IMR-90 (cell line): Measurements from ENCODE around the gene BTBD6. TPM values are rescaled to one million over a fixed set of nuclear protein-coding genes. Genes with fewer than 3 reads are reported as not detected.

Experiments
- ATAC-seq: fragments of 200-7000 bp; cut with Tn5 transposase; 2 replicates; pipeline ENCODE4 v1.9.1; 2020; ENCODE audit warnings: low read depth, mild to moderate bottlenecking, moderate library complexity
- BruUV-seq: library from RNA; stranded (reverse); fragments of 400-500 nt; replicated peaks from 2 replicates; lab custom pipeline; 2021; lab: Mats Ljungman, UMichigan
- CTCF ChIA-PET: fragments of 300-600 bp; formaldehyde crosslinking; extraction: SDS; loops from one replicate; lab custom pipeline; 2021; ENCODE audit warnings: antibody characterized with exemption; lab: Yijun Ruan, JAX
- POLR2A ChIA-PET: fragments of 300-600 bp; sonication (Branson Sonifier 250); formaldehyde crosslinking; loops from one replicate; lab custom pipeline; 2022; ENCODE audit warnings: antibody characterized with exemption; ENCODE audit not compliant: unreplicated experiment; lab: Charles Lee
- DNase-seq: peaks from one replicate; pipeline ENCODE4 v3.0.0; 2013
- H2AFZ ChIP-seq: replicated peaks from 2 replicates; pipeline ENCODE3; 2013; ENCODE audit warnings: low read length, mild to moderate bottlenecking; ENCODE audit not compliant: poor library complexity
- H2AK5ac ChIP-seq: 2 replicates; pipeline ENCODE4 v1.6.1; 2013; ENCODE audit warnings: low read depth, low read length, inconsistent platforms
- H2AK9ac ChIP-seq: replicated peaks from 2 replicates; pipeline ENCODE3; 2013; ENCODE audit warnings: mild to moderate bottlenecking, low read depth, low read length, moderate library complexity; ENCODE audit not compliant: poor library complexity
- H2BK120ac ChIP-seq: 2 replicates; pipeline ENCODE4 v1.6.1; 2013; ENCODE audit warnings: low read depth, low read length, inconsistent platforms
- H2BK15ac ChIP-seq: 3 replicates; pipeline ENCODE4 v1.6.1; 2013; ENCODE audit warnings: low read depth, low read length, inconsistent platforms
- H2BK20ac ChIP-seq: 2 replicates; pipeline ENCODE4 v1.6.1; 2013; ENCODE audit warnings: low read depth, mild to moderate bottlenecking, inconsistent platforms, low read length, moderate library complexity
- H2BK5ac ChIP-seq: 2 replicates; pipeline ENCODE4 v1.6.1; 2013; ENCODE audit warnings: mild to moderate bottlenecking, low read depth, low read length, inconsistent platforms; ENCODE audit not compliant: poor library complexity, severe bottlenecking
- H3K14ac ChIP-seq: replicated peaks from 2 replicates; pipeline ENCODE4 v1.6.1; 2013; ENCODE audit warnings: low read depth, low read length, inconsistent platforms
- H3K18ac ChIP-seq: 2 replicates; pipeline ENCODE4 v1.6.1; 2013; ENCODE audit warnings: low read depth, low read length, control low read depth
- H3K23ac ChIP-seq: 2 replicates; pipeline ENCODE4 v1.6.1; 2013; ENCODE audit warnings: low read depth, low read length, inconsistent platforms
- H3K27ac ChIP-seq: 2 replicates; pipeline ENCODE4 v1.5.1; 2013; ENCODE audit warnings: mild to moderate bottlenecking, control low read depth, low read length; ENCODE audit not compliant: insufficient read depth
- H3K27me3 ChIP-seq: 2 replicates; pipeline ENCODE4 v1.6.1; 2013; ENCODE audit warnings: low read length; ENCODE audit not compliant: control insufficient read depth, insufficient read depth
- H3K36me3 ChIP-seq: 2 replicates; pipeline ENCODE4 v1.6.1; 2013; ENCODE audit warnings: low read length, mixed read lengths; ENCODE audit not compliant: control insufficient read depth, insufficient read depth
- H3K4ac ChIP-seq: 2 replicates; pipeline ENCODE4 v1.6.1; 2013; ENCODE audit warnings: low read depth, low read length, inconsistent platforms
- H3K4me1 ChIP-seq: 2 replicates; pipeline ENCODE4 v1.6.1; 2013; ENCODE audit warnings: low read length, mixed read lengths; ENCODE audit not compliant: control insufficient read depth, insufficient read depth
- H3K4me2 ChIP-seq: 2 replicates; pipeline ENCODE4 v1.6.1; 2013; ENCODE audit warnings: low read depth, mild to moderate bottlenecking, control low read depth, low read length, moderate library complexity
- H3K4me3 ChIP-seq: 2 replicates; pipeline ENCODE4 v1.5.1; 2013; ENCODE audit warnings: low read depth, mild to moderate bottlenecking, control low read depth, low read length, moderate library complexity; ENCODE audit not compliant: insufficient read depth
- H3K56ac ChIP-seq: 2 replicates; pipeline ENCODE4 v1.6.1; 2013; ENCODE audit warnings: low read length, inconsistent platforms; ENCODE audit not compliant: insufficient read depth; ENCODE audit errors: extremely low read depth
- H3K79me1 ChIP-seq, 2 experiments: 2 replicates each; pipeline ENCODE4 v1.6.1; 2013; ENCODE audit warnings: low read length in 2 of 2, inconsistent platforms in 1 of 2, low read depth in 1 of 2
- H3K9ac ChIP-seq: 2 replicates; pipeline ENCODE4 v1.6.1; 2013; ENCODE audit warnings: low read depth, low read length, control low read depth
- H3K9me1 ChIP-seq: 2 replicates; pipeline ENCODE4 v1.6.1; 2013; ENCODE audit warnings: low read length, inconsistent platforms; ENCODE audit not compliant: insufficient read depth
- H3K9me3 ChIP-seq: 2 replicates; pipeline ENCODE4 v1.6.1; 2013; ENCODE audit warnings: low read length; ENCODE audit not compliant: control insufficient read depth, insufficient read depth
- H4K20me1 ChIP-seq: 2 replicates; pipeline ENCODE4 v1.6.1; 2013; ENCODE audit warnings: low read length, inconsistent platforms; ENCODE audit not compliant: insufficient read depth
- H4K5ac ChIP-seq: 2 replicates; pipeline ENCODE4 v1.6.1; 2013; ENCODE audit warnings: mild to moderate bottlenecking, low read depth, low read length, control low read depth
- H4K8ac ChIP-seq, 2 experiments: 2 replicates each; pipeline ENCODE4 v1.6.1; 2013; ENCODE audit warnings: low read depth in 2 of 2, low read length in 2 of 2, control low read depth in 1 of 2, inconsistent platforms in 1 of 2
- H4K91ac ChIP-seq: 2 replicates; pipeline ENCODE4 v1.6.1; 2013; ENCODE audit warnings: low read depth, low read length, inconsistent platforms; ENCODE audit not compliant: insufficient read depth
- BHLHE40 ChIP-seq: fragments of 150-350 bp; IDR thresholded peaks from 2 replicates; pipeline ENCODE4 v1.6.1; 2016; ENCODE audit warnings: mild to moderate bottlenecking, low read depth, low read length
- CEBPB ChIP-seq: IDR thresholded peaks from 2 replicates; pipeline ENCODE4 v1.6.1; 2012; ENCODE audit warnings: low read depth, low read length, improper control_type of control experiment
- CHD1 ChIP-seq: IDR thresholded peaks from 2 replicates; pipeline ENCODE4 v1.6.1; 2012; ENCODE audit warnings: low read depth, low read length, improper control_type of control experiment
- CTCF ChIP-seq: conservative IDR thresholded peaks from 2 replicates; pipeline ENCODE4 v1.5.1; 2012; ENCODE audit warnings: mild to moderate bottlenecking, low read depth, low read length, improper control_type of control experiment
- ELK1 ChIP-seq: fragments of 150-350 bp; IDR thresholded peaks from 2 replicates; pipeline ENCODE4 v1.6.1; 2016; ENCODE audit warnings: low read depth, mild to moderate bottlenecking, low read length, moderate library complexity, borderline replicate concordance
- FOS ChIP-seq: fragments of 150-350 bp; IDR thresholded peaks from 2 replicates; pipeline ENCODE4 v1.6.1; 2016; ENCODE audit warnings: low read depth, low read length
- MAFK ChIP-seq: IDR thresholded peaks from 2 replicates; pipeline ENCODE4 v1.6.1; 2012; ENCODE audit warnings: low read depth, low read length, improper control_type of control experiment
- MAZ ChIP-seq: IDR thresholded peaks from 2 replicates; pipeline ENCODE4 v1.6.1; 2012; ENCODE audit warnings: low read depth, mild to moderate bottlenecking, low read length, improper control_type of control experiment, moderate library complexity, borderline replicate concordance
- MXI1 ChIP-seq: IDR thresholded peaks from 2 replicates; pipeline ENCODE4 v1.6.1; 2012; ENCODE audit warnings: low read depth, mild to moderate bottlenecking, low read length, moderate library complexity, borderline replicate concordance
- NFE2L2 ChIP-seq: fragments of 150-350 bp; IDR thresholded peaks from 2 replicates; pipeline ENCODE4 v1.6.1; 2016; ENCODE audit warnings: low read depth, mild to moderate bottlenecking, low read length
- RAD21 ChIP-seq: IDR thresholded peaks from 2 replicates; pipeline ENCODE4 v1.6.1; 2012; ENCODE audit warnings: low read length, improper control_type of control experiment
- RCOR1 ChIP-seq: IDR thresholded peaks from 2 replicates; pipeline ENCODE4 v1.6.1; 2012; ENCODE audit warnings: mild to moderate bottlenecking, low read length, improper control_type of control experiment; ENCODE audit not compliant: insufficient replicate concordance
- RFX5 ChIP-seq: IDR thresholded peaks from 2 replicates; pipeline ENCODE4 v1.8.0; 2012; ENCODE audit warnings: low read depth, mild to moderate bottlenecking, low read length, moderate library complexity
- SMC3 ChIP-seq: fragments of 150-350 bp; IDR thresholded peaks from 2 replicates; pipeline ENCODE4 v1.6.1; 2016; ENCODE audit warnings: low read depth, mild to moderate bottlenecking, antibody characterized with exemption, low read length, moderate library complexity
- USF2 ChIP-seq: fragments of 150-350 bp; IDR thresholded peaks from 2 replicates; pipeline ENCODE4 v1.6.1; 2017; ENCODE audit warnings: mild to moderate bottlenecking, antibody characterized with exemption, low read length, low read depth
- WGBS, 2 experiments: methylation state at CpG; one replicate each; pipeline versions ENCODE4 v1.1.5 to v1.1.7; 2013; ENCODE audit warnings: missing lambda C conversion rate in 2 of 2; ENCODE audit not compliant: insufficient read length in 1 of 2; ENCODE audit errors: extremely low coverage in 2 of 2; 5-methylcytosine and 5-hydroxymethylcytosine counted together
- dilution Hi-C: fragments of 300-500 bp; cut with HindIII; formaldehyde crosslinking; loops from one replicate; pipeline ENCODE4 v1.14.3; 2018; ENCODE audit warnings: low sequenced_read_pairs; ENCODE audit not compliant: unreplicated experiment
- in situ Hi-C: fragments of 300-500 bp; cut with MboI; formaldehyde crosslinking; loops from 3 replicates; pipeline ENCODE4 v1.14.3; 2019; ENCODE audit warnings: low sequenced_read_pairs, inconsistent platforms, mixed read lengths
- intact Hi-C: fragments of 100-400 bp; cut with micrococcal nuclease; formaldehyde crosslinking; loops from 2 replicates; pipeline ENCODE4 v1.10.0; 2022
- polyA plus RNA-seq, 3 experiments: library from polyadenylated mRNA; depleted of rRNA; stranded (reverse); fragments of >200 nt; gene quantifications; 2 replicates each; pipeline ENCODE4 v1.2.3, GENCODE V29; 2012; ENCODE audit warnings: low replicate concordance in 1 of 3
- total RNA-seq: library from RNA; depleted of rRNA; stranded (reverse); fragments of >200 nt; gene quantifications from 2 replicates; pipeline ENCODE4 v1.2.3, GENCODE V29; 2012

BTBD6 gene
- total and polyA plus RNA-seq, 2 of the 4 experiments (the other 2 are of a cell fraction), result 33.9 to 43.9 TPM

- Histone ChIP-seq H3K9me3 (no peaks in the 10 kb centered on the region), H3K27ac (no peak overlapping the region), H3K27me3 (no peaks in the 10 kb centered on the region), H2AK5ac (no peak overlapping the region), H2BK5ac (no peak overlapping the region), H2BK15ac (no peak overlapping the region), H3K4me2 (no peak overlapping the region), H2AFZ (no peak overlapping the region), H4K5ac (no peak overlapping the region), H2AK9ac (no peak overlapping the region), H3K18ac (no peak overlapping the region), H2BK20ac (no peak overlapping the region), H3K4ac (no peak overlapping the region), H3K9ac (no peak overlapping the region), H4K20me1 (peaks cover 8% of the 10 kb centered on the region), H3K4me1 (no peaks in the 10 kb centered on the region; the same call in 1 of the 2 replicates), H3K36me3 (peaks cover 14% of the 10 kb centered on the region), H3K23ac (no peak overlapping the region), H4K91ac (no peak overlapping the region), H3K14ac (no peak overlapping the region), H4K8ac (no peak overlapping the region), H3K4me3 (no peak overlapping the region), H3K79me1 (no peaks in the 10 kb centered on the region), H3K56ac (no peak overlapping the region), H3K9me1 (no peaks in the 10 kb centered on the region), H2BK120ac (no peak overlapping the region)
- no TSS peak for BruUV-seq
- CTCF ChIA-PET, result no interaction called here
- DNase-seq, result no peak
- POLR2A ChIA-PET, result no interaction called here
- intact Hi-C loops, result no loop called here
- TF ChIP-seq CHD1 (no peak), ELK1 (no peak), CEBPB (no peak), MAZ (no peak), NFE2L2 (no peak), BHLHE40 (no peak), CTCF (no peak), USF2 (no peak), MXI1 (no peak), MAFK (no peak), RFX5 (no peak), RAD21 (no peak), FOS (no peak), SMC3 (no peak), RCOR1 (no peak)
- in situ Hi-C loops, result no loop called here
- 96% methylated on average over 4 of the region's 8 CpGs; no CpG with 5 or more reads in 1 of the 2 experiments for WGBS, 2 experiments
- ATAC-seq, result no peak
- dilution Hi-C loops, result no loop called here
Observed at GRCh38 chr14:105209091-105209490, 39.2 kb upstream of the BTBD6 start.
